ENCODE measurements around the gene PCGF1. TPM values are rescaled to one million over a fixed set of nuclear protein-coding genes. Genes with fewer than 3 reads are reported as not detected.

The PCGF1 gene
- total and polyA plus RNA-seq, 2 of the 8 experiments (the other 6 are each of a cell fraction or from before 2014, with no cell fraction given): 10.0 to 23.7 TPM

- TF ChIP-seq SIN3A (conservative IDR thresholded peaks at IDR 0.05 in 1 of 2, IDR thresholded peaks at IDR 0.05 in 1 of 2; ENCODE audit: low read depth in 1 of 2, low read length in 2 of 2): no peak
- TF ChIP-seq PHF8 (conservative IDR thresholded peaks at IDR 0.05; ENCODE audit: low read depth, low read length): no peak
- Histone ChIP-seq H2BK15ac (ENCODE audit: low read length) (no peak overlapping the region), H3K27me3 (replicated peaks in 1 of 4; ENCODE audit: control insufficient read depth in 3 of 4, extremely low read depth in 1 of 4, insufficient read depth in 3 of 4, low read length in 3 of 4) (peaks cover 0 to 10% (median 3%) of the 10 kb centered on the region in 4 experiments; a peak in 4 of 7 replicates), H3K56ac (replicated peaks; ENCODE audit: insufficient read length, low read depth, low read length) (no peak overlapping the region), H3K9ac (replicated peaks in 1 of 4; ENCODE audit: extremely low read depth in 1 of 4, low read depth in 3 of 4, low read length in 3 of 4) (no peak overlapping the region), H2BK120ac (replicated peaks; ENCODE audit: low read depth, low read length) (no peak overlapping the region), H3K4ac (replicated peaks; ENCODE audit: insufficient read length, low read depth, low read length) (no peak overlapping the region), H2AK5ac (ENCODE audit: low read depth, low read length) (no peak overlapping the region), H4K91ac (replicated peaks; ENCODE audit: insufficient read length, low read length) (no peak overlapping the region), H3K36me3 (ENCODE audit: control insufficient read depth in 2 of 4, insufficient read depth in 4 of 4, low read length in 3 of 4) (peaks cover 5 to 19% (median 13%) of the 10 kb centered on the region in 4 experiments; a peak in 6 of 8 replicates), H3K79me2 (ENCODE audit: control insufficient read depth in 1 of 2, insufficient read depth in 2 of 2, low read length in 2 of 2) (peaks cover 0 to 18% of the 10 kb centered on the region in 2 experiments; a peak in 2 of 4 replicates), H3K14ac (ENCODE audit: insufficient read length) (no peak overlapping the region), H2BK5ac (ENCODE audit: low read depth, low read length) (no peak overlapping the region), H3K4me1 (replicated peaks in 1 of 4; ENCODE audit: control insufficient read depth in 3 of 4, insufficient read depth in 4 of 4, low read length in 3 of 4) (peaks cover 4 to 13% (median 6%) of the 10 kb centered on the region in 4 experiments; a peak in 6 of 7 replicates), H4K5ac (ENCODE audit: insufficient read length, low read depth, low read length) (no peak overlapping the region), H3K23ac (ENCODE audit: insufficient read length) (no peak overlapping the region), H3K4me2 (ENCODE audit: insufficient read depth in 1 of 2, low read depth in 2 of 2, low read length in 2 of 2) (no peak overlapping the region), H3K9me3 (ENCODE audit: insufficient read depth in 2 of 2, low read depth in 1 of 2, low read length in 1 of 2) (no peaks in the 10 kb centered on the region), H4K20me1 (replicated peaks in 1 of 2; ENCODE audit: control insufficient read depth in 1 of 2, insufficient read depth in 2 of 2, low read length in 2 of 2) (peaks cover 3% of the 10 kb centered on the region in 2 experiments), H3K4me3 (ENCODE audit: extremely low read depth in 1 of 4, insufficient read depth in 2 of 4, low read depth in 3 of 4, low read length in 4 of 4) (no peak overlapping the region), H2BK12ac (ENCODE audit: low read depth, low read length) (no peak overlapping the region), H3K18ac (ENCODE audit: extremely low read depth, low read length) (no peak overlapping the region), H3K23me2 (ENCODE audit: low read depth, low read length) (peaks cover 9% of the 10 kb centered on the region; the same call in 1 of the 2 replicates), H2AFZ (ENCODE audit: low read length) (no peak overlapping the region), H3K79me1 (ENCODE audit: low read depth, low read length) (peaks cover 10% of the 10 kb centered on the region), H4K8ac (ENCODE audit: extremely low read depth, insufficient read depth, low read length) (no peak overlapping the region), H2BK20ac (ENCODE audit: low read length) (no peak overlapping the region), H3K27ac (ENCODE audit: low read depth, low read length) (no peak overlapping the region)
- no peak for DNase-seq (ENCODE audit: low read depth in 1 of 2, low spot score in 2 of 2)
- ChIA-PET CTCF (ENCODE audit: partially characterized antibody) (interaction anchor here (1.0 to 1.7 kb wide), 6 partner anchors 12 to 66 kb away, joined by 3 to 11 read pairs (median 4); no protein-coding TSS in a partner anchor), POLR2A (ENCODE audit: partially characterized antibody) (interaction anchor here (0.6 to 1.6 kb wide), 10 partner anchors 9 to 44 kb away, joined by 3 to 6 read pairs (median 4); partner anchors contain the start of genes CCDC142, PCGF1, TLX2 and TTC31)
- FAIRE-seq: no peak
- 97% methylated on average over 11 of the region's 11 CpGs; no CpG with 5 or more reads in 1 of the 2 experiments for WGBS, 2 experiments (ENCODE audit: extremely low coverage in 1 of 2, insufficient coverage in 1 of 2, insufficient read length in 1 of 2, insufficient replicate concordance in 2 of 2, low coverage in 1 of 2, low lambda C conversion rate in 2 of 2, missing lambda C conversion rate in 1 of 2)
These were observed 19.2 kb upstream of the PCGF1 start for GRCh38 chr2:74526649-74527230.
